Tibial artery (tissue), 4 donors: ENCODE measurements around the gene FOXL1.
"Not testable (repeated sequence)": the region's sequence is repeated elsewhere in the genome, so short reads cannot be mapped to it uniquely, and the experiment has no call there.

Experiments used
- DNase-seq, 2 donors: peaks; one replicate each; pipeline ENCODE4 v3.0.0-alpha.2; 2019
- H3K27ac ChIP-seq, 2 donors: fragments of 200-600 bp; sonication (generic) in 1 of 2; 1 replicate in 1 of 2; 2 replicates in 1 of 2; pipeline ENCODE4 v1.5.1; 2018 to 2019; ENCODE audit warnings: mild to moderate bottlenecking in 1 of 2
- H3K27me3 ChIP-seq, 2 donors: fragments of 200-600 bp; sonication (generic) in 1 of 2; one replicate each; pipeline versions ENCODE4 v1.5.1 to v1.6.0; 2016 to 2019
- H3K36me3 ChIP-seq, 3 donors: fragments of 200-600 bp; sonication (generic) in 2 of 3; one replicate each; pipeline ENCODE4 v1.5.1; 2016 to 2019; ENCODE audit warnings: mild to moderate bottlenecking in 2 of 3
- H3K4me1 ChIP-seq, 4 donors: fragments of 200-600 bp; sonication (generic) in 2 of 4; 1 replicate in 3 of 4; 2 replicates in 1 of 4; pipeline ENCODE4 v1.5.1; 2016 to 2019
- H3K4me3 ChIP-seq, 2 donors: fragments of 200-600 bp; sonication (generic) in 1 of 2; 1 replicate in 1 of 2; 2 replicates in 1 of 2; pipeline ENCODE4 v1.5.1; 2018 to 2019; ENCODE audit warnings: mild to moderate bottlenecking in 2 of 2
- H3K9me3 ChIP-seq, 3 donors: fragments of 200-600 bp; sonication (generic) in 1 of 3; one replicate each; pipeline ENCODE4 v1.5.1; 2016 to 2019
- intact Hi-C: fragments of 100-400 bp; cut with DNase I; formaldehyde crosslinking; loops from one replicate; pipeline ENCODE4 v1.15.0; 2023; ENCODE audit warnings: low total_unique reads
- TF ChIP-seq, protein P1 (sequence below), 2 experiments: fragments of 200-600 bp in 1 of 2; fragments of 450-650 bp in 1 of 2; IDR thresholded peaks; one replicate each; pipeline ENCODE4 v1.5.1; 2017 to 2019; ENCODE audit warnings: antibody characterized with exemption in 2 of 2, mild to moderate bottlenecking in 1 of 2, moderate library complexity in 1 of 2

The FOXL1 gene

DNA sequence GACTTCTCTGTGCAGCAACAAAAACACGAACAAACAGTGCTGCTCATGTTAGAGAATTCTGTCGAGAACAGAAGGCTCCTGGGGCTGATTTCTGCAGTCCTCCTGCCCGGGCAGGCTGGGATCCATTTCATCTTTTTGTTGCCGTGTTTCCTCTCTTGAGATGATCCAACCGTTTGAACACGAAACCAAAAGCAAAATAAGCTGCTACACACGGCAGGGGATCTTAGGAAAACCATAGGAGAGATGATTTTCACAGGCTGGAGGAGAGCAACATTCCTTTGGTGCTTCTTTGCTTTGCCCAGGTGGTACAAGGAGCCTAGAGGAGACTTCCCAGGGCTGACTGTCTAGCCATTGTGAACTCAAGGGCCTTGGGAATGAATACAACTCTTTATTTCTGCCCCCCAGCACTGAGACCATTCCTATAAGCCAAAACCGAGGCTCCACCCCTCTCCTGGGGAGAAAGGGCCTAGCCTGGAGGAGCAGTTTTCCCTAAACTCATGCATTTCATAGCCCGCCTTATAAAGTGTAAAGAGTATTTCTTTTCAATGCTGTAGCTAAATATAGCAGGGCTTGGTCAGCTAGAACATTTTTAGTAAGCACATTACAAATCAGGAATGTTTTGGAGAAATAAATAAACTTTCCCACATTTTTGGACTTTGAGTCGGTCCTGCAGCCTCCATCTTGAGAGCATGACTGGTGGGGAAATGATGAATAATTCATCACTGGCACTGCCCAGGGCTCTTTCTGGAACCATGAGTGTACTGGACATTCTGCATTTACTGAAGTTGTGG, 7.7 kb downstream of the FOXL1 start:
- peak in 1 of 2 donors; percentile 80 for DNase-seq
- Histone ChIP-seq H3K36me3 (peaks cover 0 to 5% (median 0%) of the 10 kb centered on the region in 3 donors), H3K9me3 (no peaks in the 10 kb centered on the region), H3K27ac (peak overlapping the region; percentile 95 to 97), H3K27me3 (no peaks in the 10 kb centered on the region), H3K4me3 (peak overlapping the region in 1 of 2 donors; percentile 14), H3K4me1 (peaks cover 0 to 98% (median 68%) of the 10 kb centered on the region in 4 donors)
- intact Hi-C loops: no loop called here
- TF ChIP-seq, protein P1, sequence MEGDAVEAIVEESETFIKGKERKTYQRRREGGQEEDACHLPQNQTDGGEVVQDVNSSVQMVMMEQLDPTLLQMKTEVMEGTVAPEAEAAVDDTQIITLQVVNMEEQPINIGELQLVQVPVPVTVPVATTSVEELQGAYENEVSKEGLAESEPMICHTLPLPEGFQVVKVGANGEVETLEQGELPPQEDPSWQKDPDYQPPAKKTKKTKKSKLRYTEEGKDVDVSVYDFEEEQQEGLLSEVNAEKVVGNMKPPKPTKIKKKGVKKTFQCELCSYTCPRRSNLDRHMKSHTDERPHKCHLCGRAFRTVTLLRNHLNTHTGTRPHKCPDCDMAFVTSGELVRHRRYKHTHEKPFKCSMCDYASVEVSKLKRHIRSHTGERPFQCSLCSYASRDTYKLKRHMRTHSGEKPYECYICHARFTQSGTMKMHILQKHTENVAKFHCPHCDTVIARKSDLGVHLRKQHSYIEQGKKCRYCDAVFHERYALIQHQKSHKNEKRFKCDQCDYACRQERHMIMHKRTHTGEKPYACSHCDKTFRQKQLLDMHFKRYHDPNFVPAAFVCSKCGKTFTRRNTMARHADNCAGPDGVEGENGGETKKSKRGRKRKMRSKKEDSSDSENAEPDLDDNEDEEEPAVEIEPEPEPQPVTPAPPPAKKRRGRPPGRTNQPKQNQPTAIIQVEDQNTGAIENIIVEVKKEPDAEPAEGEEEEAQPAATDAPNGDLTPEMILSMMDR (IDR thresholded peaks at IDR 0.05): no peak

DNA sequence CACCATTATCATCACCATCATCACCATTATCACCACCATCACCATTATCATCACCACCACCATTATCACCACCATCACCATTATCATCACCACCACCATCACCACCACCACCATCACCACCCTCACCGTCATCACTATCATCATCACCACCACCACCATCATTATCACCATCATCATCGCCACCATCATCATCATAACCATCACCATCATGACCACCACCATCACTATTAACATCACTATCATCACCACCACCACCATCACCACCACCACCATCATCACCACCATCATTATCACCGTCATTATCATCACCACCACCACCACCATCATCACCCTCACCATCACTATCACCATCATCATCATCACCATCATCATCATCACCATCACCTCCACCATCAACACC, 9.1 kb downstream of the FOXL1 start:
- peak overlapping the region; percentile 95 to 97 for H3K27ac ChIP-seq
- TF ChIP-seq, protein P1 (IDR thresholded peaks at IDR 0.05): no peak
- no peaks in the 10 kb centered on the region for H3K27me3 ChIP-seq
- DNase-seq: no peak
- peaks cover 0 to 5% (median 0%) of the 10 kb centered on the region in 3 donors for H3K36me3 ChIP-seq
- no peaks in the 10 kb centered on the region for H3K9me3 ChIP-seq
- intact Hi-C loops: no loop called here
- no peak overlapping the region for H3K4me3 ChIP-seq
- peaks cover 0 to 92% (median 62%) of the 10 kb centered on the region in 4 donors for H3K4me1 ChIP-seq

DNA sequence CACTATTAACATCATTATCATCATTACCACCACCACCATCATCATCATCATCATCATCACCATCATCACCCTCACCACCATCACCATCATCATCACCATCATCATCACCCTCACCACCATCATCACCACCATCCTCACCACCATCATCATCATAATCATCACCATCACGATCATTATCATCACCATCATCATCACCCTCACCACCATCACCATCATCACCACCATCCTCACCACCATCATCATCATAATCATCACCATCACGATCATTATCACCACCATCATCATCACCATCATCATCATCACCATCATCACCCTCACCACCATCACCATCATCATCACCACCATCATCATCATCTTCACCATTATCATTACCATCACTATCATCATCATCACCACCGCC, 9.6 kb downstream of the FOXL1 start:
- H3K4me3 ChIP-seq, H3K9me3 ChIP-seq, DNase-seq, intact Hi-C loops, H3K36me3 ChIP-seq, H3K27me3 ChIP-seq: not testable (repeated sequence)
- Histone ChIP-seq H3K27ac (peak overlapping the region; percentile 95 to 97), H3K4me1 (peaks cover 0 to 92% (median 61%) of the 10 kb centered on the region in 4 donors)

DNA sequence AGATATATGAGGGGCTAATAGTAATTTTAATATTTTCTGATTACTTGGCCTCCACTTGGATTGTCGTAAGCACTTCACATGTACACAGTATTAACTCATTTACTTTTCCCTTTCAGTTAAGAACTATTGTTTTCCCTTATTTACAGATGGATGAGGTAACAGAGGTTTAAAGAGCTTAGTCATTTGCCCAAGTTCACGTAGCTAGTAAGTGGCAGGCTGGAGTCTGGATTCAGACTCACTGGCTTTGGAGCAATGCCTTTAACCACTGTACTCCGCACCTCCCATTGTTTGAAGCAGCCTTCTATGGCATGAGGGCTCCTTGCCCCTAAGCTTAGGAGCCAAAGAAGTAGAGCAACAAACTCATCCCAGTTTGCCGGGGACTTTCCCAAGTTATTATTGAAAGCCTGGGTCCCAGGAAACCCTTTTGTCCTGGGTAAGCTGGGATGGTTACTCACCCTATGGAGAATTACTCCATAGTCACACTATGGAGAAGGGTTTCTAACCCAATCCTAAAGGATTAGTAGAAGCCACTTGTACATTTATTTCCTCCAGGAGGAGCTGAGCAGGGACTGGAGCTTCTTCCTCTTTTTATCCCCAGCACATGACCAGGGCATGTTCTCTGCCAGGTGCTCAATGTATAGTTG, 12.3 kb downstream of the FOXL1 start:
- no peaks in the 10 kb centered on the region for H3K9me3 ChIP-seq
- TF ChIP-seq, protein P1 (IDR thresholded peaks at IDR 0.05): no peak
- no peaks in the 10 kb centered on the region for H3K27me3 ChIP-seq
- H3K27ac ChIP-seq: peak overlapping the region; percentile 95 to 97
- H3K4me3 ChIP-seq: no peak overlapping the region
- H3K36me3 ChIP-seq: peaks cover 0 to 5% (median 0%) of the 10 kb centered on the region in 3 donors
- peaks cover 0 to 92% (median 59%) of the 10 kb centered on the region in 4 donors for H3K4me1 ChIP-seq
- intact Hi-C loops: no loop called here
- peak in 1 of 2 donors; percentile 53 for DNase-seq

DNA sequence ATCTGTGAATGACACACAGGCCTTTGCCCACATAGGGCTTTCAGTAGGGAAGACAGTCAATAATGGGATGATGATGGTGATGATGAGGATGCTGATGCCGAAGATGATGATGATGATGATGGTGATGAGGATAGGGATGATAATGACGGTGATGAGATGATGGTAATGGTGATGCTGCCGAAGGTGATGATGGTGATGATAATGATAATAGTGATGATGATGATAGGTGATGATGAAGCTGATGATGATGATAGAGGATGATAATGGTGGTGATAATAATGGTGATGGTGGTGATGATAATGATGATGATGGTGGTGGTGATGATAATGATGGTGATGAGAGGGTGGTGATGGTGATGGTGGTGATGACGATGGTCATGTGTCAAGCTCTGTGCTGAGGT, 12.9 kb downstream of the FOXL1 start:
- Histone ChIP-seq H3K4me1 (peaks cover 0 to 93% (median 62%) of the 10 kb centered on the region in 4 donors), H3K4me3 (no peak overlapping the region), H3K9me3 (no peaks in the 10 kb centered on the region), H3K36me3 (peaks cover 0 to 5% (median 0%) of the 10 kb centered on the region in 3 donors), H3K27ac (peak overlapping the region; percentile 95 to 97), H3K27me3 (no peaks in the 10 kb centered on the region)
- no peak for DNase-seq
- TF ChIP-seq, protein P1 (IDR thresholded peaks at IDR 0.05): no peak
- intact Hi-C loops: no loop called here
